Activated CD8-positive, alpha-beta T cell treated with anti-CD3 and anti-CD28 coated beads for 36 hours (primary cell): Measurements from ENCODE around the gene THRAP3. TPM values are rescaled to one million over a fixed set of nuclear protein-coding genes. Genes with fewer than 3 reads are reported as not detected.

Source experiments
- ATAC-seq: fragments of 200-7000 bp; cut with Tn5 transposase; one replicate; pipeline ENCODE4 v1.10.0; 2021; ENCODE audit warnings: mild to moderate bottlenecking, moderate library complexity
- CTCF ChIA-PET: fragments of 350-600 bp; sonication (Branson Sonifier 250); formaldehyde crosslinking; loops from one replicate; lab custom pipeline; 2021; ENCODE audit warnings: antibody characterized with exemption; lab: Charles Lee
- POLR2A ChIA-PET: fragments of 350-600 bp; sonication (Branson Sonifier 250); formaldehyde crosslinking; loops from one replicate; lab custom pipeline; 2021; ENCODE audit warnings: antibody characterized with exemption; lab: Charles Lee
- DNase-seq: peaks from one replicate; pipeline ENCODE4 v3.0.0-alpha.2; 2020
- H3K27ac Mint-ChIP-seq: one replicate; pipeline ENCODE4 v1.8.0; 2021; ENCODE audit warnings: mild to moderate bottlenecking, mixed read lengths
- H3K27me3 Mint-ChIP-seq: one replicate; pipeline ENCODE4 v1.8.0; 2021; ENCODE audit warnings: mixed read lengths
- H3K36me3 Mint-ChIP-seq: one replicate; pipeline ENCODE4 v1.8.0; 2021; ENCODE audit warnings: low read depth, mixed read lengths
- H3K4me1 Mint-ChIP-seq: one replicate; pipeline ENCODE4 v1.8.0; 2021; ENCODE audit warnings: low read depth, mixed read lengths
- H3K4me3 Mint-ChIP-seq: one replicate; pipeline ENCODE4 v1.8.0; 2021; ENCODE audit warnings: mild to moderate bottlenecking, moderate library complexity, mixed read lengths
- H3K9me3 Mint-ChIP-seq: one replicate; pipeline ENCODE4 v1.8.0; 2021; ENCODE audit warnings: mixed read lengths
- intact Hi-C: fragments of 100-400 bp; cut with micrococcal nuclease; formaldehyde crosslinking; loops from one replicate; pipeline ENCODE4 v1.10.0; 2022
- total RNA-seq, 2 experiments: library from RNA; stranded (reverse); gene quantifications; one replicate each; pipeline ENCODE4 v1.2.3, GENCODE V29; 2021
- TF ChIP-seq, protein P1 (sequence below): fragments of 200-600 bp; IDR thresholded peaks from one replicate; pipeline ENCODE4 v1.8.0; 2022; ENCODE audit warnings: antibody characterized with exemption, mild to moderate bottlenecking

Gene THRAP3
- total RNA-seq, 2 experiments from 2014 or later: 119 to 121 TPM

DNA sequence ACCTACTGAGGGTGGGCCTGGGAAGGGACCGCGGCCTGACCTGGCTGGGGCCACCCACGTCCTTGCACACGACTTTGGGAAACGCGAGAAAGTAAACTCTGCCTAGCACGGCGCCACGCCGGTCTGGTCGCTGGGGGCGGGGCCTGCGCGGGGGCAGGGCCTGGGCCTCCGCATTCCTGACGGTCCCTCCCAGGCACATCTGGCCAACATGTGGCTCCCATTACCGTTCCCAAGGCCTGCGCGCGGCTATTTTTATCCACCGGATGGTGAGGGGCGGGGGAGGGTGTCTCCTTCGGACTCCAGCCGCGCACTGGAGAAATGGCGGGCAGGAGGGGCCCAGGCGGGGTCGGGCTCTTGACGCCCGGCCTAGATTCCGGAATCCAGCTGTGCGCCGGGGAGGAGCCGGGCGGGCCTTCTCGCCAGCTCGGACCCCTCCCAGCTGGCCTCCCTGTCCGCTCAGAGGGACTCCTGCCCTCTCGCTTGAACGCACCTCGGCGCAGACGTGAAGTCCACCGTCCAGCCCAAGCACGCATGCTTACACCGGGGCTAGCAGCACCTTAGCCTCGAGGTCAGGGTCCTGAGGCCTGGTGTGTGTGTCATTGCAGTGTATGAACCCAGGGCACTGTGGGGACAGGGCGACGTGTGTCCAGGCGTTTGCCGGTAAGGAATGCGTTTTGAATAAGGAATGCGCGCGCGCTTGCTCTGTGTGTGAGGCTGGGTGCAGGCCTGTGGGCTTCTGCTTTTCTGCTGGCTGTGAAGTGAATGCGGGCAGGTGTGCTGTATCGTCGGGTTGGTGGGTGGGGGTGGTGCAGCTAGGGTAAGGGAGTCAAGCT is 97.1 kb downstream of the THRAP3 start:
- H3K4me3 Mint-ChIP-seq: peak overlapping the region; percentile 60

DNA sequence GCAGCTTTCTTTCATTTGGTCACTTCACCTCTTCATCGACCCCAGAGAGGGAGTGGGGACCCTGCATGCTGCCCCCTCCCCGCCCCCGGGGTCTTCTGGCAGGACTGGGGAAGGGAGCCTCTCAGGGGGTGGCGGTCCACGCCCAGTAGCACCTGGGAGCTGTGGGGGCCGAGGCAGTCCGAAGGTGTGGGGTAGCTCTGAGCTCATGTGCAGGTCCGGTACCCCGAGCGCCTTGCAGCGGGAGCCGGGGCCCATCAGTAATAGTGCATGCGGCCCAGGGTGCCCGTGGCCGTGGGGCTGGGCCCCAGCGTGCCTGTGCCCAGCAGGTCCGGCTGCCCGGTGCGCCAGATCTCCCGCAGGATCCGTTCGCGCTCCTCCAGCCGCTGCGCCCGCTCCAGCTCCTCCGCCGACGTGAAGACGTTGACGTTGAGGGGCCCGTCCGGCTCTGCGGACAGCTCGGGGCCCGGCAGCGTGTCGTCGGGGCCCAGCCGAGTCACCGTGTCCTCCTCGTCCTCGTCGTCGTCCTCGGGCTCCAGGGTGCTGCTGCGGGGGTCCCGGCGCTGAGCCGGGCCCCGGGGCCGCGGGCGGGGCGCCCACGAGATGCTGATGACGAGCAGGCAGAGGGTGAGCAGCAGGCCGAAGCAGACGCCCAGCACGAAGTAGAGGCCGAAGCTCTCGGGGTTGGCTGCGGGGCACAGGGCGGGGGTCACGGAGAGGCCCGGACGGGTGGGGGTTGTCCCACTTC is 98.0 kb downstream of the THRAP3 start:
- TF ChIP-seq, protein P1, sequence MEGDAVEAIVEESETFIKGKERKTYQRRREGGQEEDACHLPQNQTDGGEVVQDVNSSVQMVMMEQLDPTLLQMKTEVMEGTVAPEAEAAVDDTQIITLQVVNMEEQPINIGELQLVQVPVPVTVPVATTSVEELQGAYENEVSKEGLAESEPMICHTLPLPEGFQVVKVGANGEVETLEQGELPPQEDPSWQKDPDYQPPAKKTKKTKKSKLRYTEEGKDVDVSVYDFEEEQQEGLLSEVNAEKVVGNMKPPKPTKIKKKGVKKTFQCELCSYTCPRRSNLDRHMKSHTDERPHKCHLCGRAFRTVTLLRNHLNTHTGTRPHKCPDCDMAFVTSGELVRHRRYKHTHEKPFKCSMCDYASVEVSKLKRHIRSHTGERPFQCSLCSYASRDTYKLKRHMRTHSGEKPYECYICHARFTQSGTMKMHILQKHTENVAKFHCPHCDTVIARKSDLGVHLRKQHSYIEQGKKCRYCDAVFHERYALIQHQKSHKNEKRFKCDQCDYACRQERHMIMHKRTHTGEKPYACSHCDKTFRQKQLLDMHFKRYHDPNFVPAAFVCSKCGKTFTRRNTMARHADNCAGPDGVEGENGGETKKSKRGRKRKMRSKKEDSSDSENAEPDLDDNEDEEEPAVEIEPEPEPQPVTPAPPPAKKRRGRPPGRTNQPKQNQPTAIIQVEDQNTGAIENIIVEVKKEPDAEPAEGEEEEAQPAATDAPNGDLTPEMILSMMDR: no peak
- no peak for ATAC-seq
- Mint-ChIP-seq H3K9me3 (no peaks in the 10 kb centered on the region), H3K27ac (no peak overlapping the region), H3K4me1 (peaks cover 30% of the 10 kb centered on the region), H3K4me3 (peak overlapping the region; percentile 73), H3K36me3 (peaks cover 8% of the 10 kb centered on the region), H3K27me3 (peaks cover 5% of the 10 kb centered on the region)
- CTCF ChIA-PET: interaction anchor here (0.6 to 1.4 kb wide), 7 partner anchors 13 to 222 kb away, joined by 3 to 4 read pairs (median 3); no protein-coding TSS in a partner anchor
- intact Hi-C loops: no loop called here
- no peak for DNase-seq
- POLR2A ChIA-PET: interaction anchor here (0.8 to 7.9 kb wide), 9 partner anchors 9 to 90 kb away, joined by 3 to 89 read pairs (median 4); partner anchors contain the start of gene SH3D21

More for the DNA sequence above, 97.1 kb downstream of the THRAP3 start:
- Mint-ChIP-seq H3K9me3 (no peaks in the 10 kb centered on the region), H3K36me3 (peaks cover 8% of the 10 kb centered on the region), H3K27ac (no peak overlapping the region), H3K4me1 (peaks cover 27% of the 10 kb centered on the region), H3K27me3 (peaks cover 3% of the 10 kb centered on the region)
- peak; percentile 21 for ATAC-seq
- ChIA-PET CTCF (interaction anchor here (0.6 to 1.4 kb wide), 5 partner anchors 12 to 221 kb away, joined by 3 to 4 read pairs (median 3); no protein-coding TSS in a partner anchor), POLR2A (interaction anchor here (1.0 to 7.9 kb wide), 6 partner anchors 8 to 85 kb away, joined by 3 to 89 read pairs (median 4); partner anchors contain the start of gene SH3D21)
- intact Hi-C loops: no loop called here
- DNase-seq: peak; percentile 50
- TF ChIP-seq, protein P1: no peak

GRCh38 chr1:36322786-36323635 is 98.8 kb downstream of the THRAP3 start:
- intact Hi-C loops: no loop called here
- H3K4me1 Mint-ChIP-seq: peaks cover 30% of the 10 kb centered on the region
- H3K27ac Mint-ChIP-seq: peak overlapping the region; percentile 49
- DNase-seq (peak; percentile 81), ATAC-seq (peak; percentile 61)
- H3K9me3 Mint-ChIP-seq: no peaks in the 10 kb centered on the region
- peaks cover 6% of the 10 kb centered on the region for H3K36me3 Mint-ChIP-seq
- peaks cover 5% of the 10 kb centered on the region for H3K27me3 Mint-ChIP-seq
- ChIA-PET POLR2A (interaction anchor here (0.6 to 7.9 kb wide), 14 partner anchors 10 to 162 kb away, joined by 3 to 89 read pairs (median 4); partner anchors contain the start of genes LSM10, OSCP1 and SH3D21), CTCF (interaction anchor here (0.8 to 3.0 kb wide), 9 partner anchors 20 to 188 kb away, joined by 3 to 13 read pairs (median 5); partner anchors contain the start of gene TRAPPC3)
- TF ChIP-seq, protein P1: no peak
- H3K4me3 Mint-ChIP-seq: peak overlapping the region; percentile 73

GRCh38 chr1:36323636-36324352 is 99.6 kb downstream of the THRAP3 start, which contains the start of gene EVA1B:
Gene EVA1B (minus strand): TSS chr1:36323645. CDS start chr1:36323037, 608 bp downstream.
- CTCF ChIA-PET: interaction anchor here (1.0 to 3.0 kb wide), 9 partner anchors 19 to 193 kb away, joined by 3 to 13 read pairs (median 6); partner anchors contain the start of gene TRAPPC3
- Mint-ChIP-seq H3K4me3 (peak within 1 kb of the TSS; percentile 75), H3K9me3 (no peaks in the 10 kb centered on the region), H3K27ac (peak within 1 kb of the TSS; percentile 49), H3K4me1 (peaks cover 30% of the 10 kb centered on the region), H3K27me3 (peaks cover 5% of the 10 kb centered on the region), H3K36me3 (peaks cover 4% of the 10 kb centered on the region)
- POLR2A ChIA-PET: interaction anchor here (0.6 to 7.9 kb wide), 10 partner anchors 17 to 163 kb away, joined by 3 to 89 read pairs (median 4); partner anchors contain the start of genes LSM10, OSCP1 and SH3D21
- intact Hi-C loops: no loop called here
- peak; percentile 68 for DNase-seq
- TF ChIP-seq, protein P1: no peak
- peak; percentile 43 for ATAC-seq
